IPS-20b (cell line): ENCODE results near the gene DGCR2.

ENCODE experiments used
- H3K27ac ChIP-seq: one replicate; pipeline ENCODE4 v1.5.1; 2013; ENCODE audit warnings: low read length
- H3K27me3 ChIP-seq: 2 replicates; pipeline ENCODE4 v1.6.1; 2013; ENCODE audit warnings: mild to moderate bottlenecking, low read length, inconsistent platforms; ENCODE audit not compliant: insufficient read depth
- H3K36me3 ChIP-seq: 2 replicates; pipeline ENCODE4 v1.6.1; 2013; ENCODE audit warnings: low read depth, mild to moderate bottlenecking, inconsistent platforms, low read length, moderate library complexity; ENCODE audit not compliant: insufficient read depth
- H3K4me1 ChIP-seq: 2 replicates; pipeline ENCODE4 v1.6.1; 2013; ENCODE audit warnings: mild to moderate bottlenecking, control low read depth, inconsistent platforms, low read length, moderate library complexity; ENCODE audit not compliant: insufficient read depth
- H3K4me3 ChIP-seq: 2 replicates; pipeline ENCODE4 v1.5.1; 2013; ENCODE audit warnings: mild to moderate bottlenecking, low read length, inconsistent platforms
- H3K9ac ChIP-seq: 2 replicates; pipeline ENCODE4 v1.6.1; 2013; ENCODE audit warnings: low read depth, mild to moderate bottlenecking, inconsistent platforms, low read length, moderate library complexity
- H3K9me3 ChIP-seq: 2 replicates; pipeline ENCODE4 v1.6.1; 2013; ENCODE audit warnings: mild to moderate bottlenecking, low read depth, low read length, inconsistent platforms; ENCODE audit not compliant: insufficient read depth

The DGCR2 gene

DNA sequence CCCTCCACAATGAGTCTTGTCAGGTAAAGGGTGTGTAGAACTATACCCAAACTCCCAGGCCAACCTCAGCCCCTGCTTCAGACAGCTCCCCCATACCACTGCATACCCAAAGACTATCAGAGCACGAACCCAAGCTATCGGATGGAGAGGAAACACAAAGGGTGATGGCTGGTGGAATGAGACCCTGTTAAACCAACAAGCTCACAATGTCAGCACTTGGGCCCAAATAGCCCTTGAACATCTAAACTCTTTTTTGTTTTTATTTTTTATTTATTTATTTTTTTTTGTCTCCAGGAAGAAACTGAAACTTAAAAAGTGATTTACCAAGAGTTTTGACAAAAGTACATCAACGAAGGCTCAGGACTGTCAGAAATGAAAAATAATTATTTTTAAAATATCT, 10.6 kb downstream of the DGCR2 start:
- Histone ChIP-seq H3K27ac (no peak overlapping the region), H3K4me3 (no peak overlapping the region), H3K9ac (no peak overlapping the region), H3K36me3 (peaks cover 4% of the 10 kb centered on the region; the same call in 1 of the 2 replicates), H3K9me3 (no peaks in the 10 kb centered on the region), H3K27me3 (no peaks in the 10 kb centered on the region), H3K4me1 (peaks cover 19% of the 10 kb centered on the region)

DNA sequence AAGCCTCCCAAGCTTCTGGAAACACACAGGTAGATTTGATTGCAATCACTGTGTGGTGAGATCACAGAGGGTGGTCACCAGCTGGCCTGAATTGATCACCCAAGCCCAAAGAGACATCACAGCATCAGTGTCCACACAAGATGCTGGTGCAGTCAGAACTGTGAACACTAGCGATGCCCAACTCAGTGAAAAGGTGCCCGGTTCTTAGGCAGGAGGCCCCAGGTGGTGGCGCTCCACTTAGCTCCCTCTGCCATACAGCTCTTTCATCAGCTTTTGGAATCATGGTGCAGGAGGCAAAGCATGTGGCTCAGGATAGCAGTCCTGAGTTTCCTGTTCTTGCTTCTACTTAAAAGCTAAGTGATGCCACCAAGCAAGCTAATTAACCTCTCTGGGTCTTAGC, 11.1 kb downstream of the DGCR2 start:
- Histone ChIP-seq H3K9ac (no peak overlapping the region), H3K27ac (no peak overlapping the region), H3K4me1 (peaks cover 19% of the 10 kb centered on the region), H3K36me3 (peaks cover 4% of the 10 kb centered on the region; the same call in 1 of the 2 replicates), H3K27me3 (no peaks in the 10 kb centered on the region), H3K4me3 (no peak overlapping the region), H3K9me3 (no peaks in the 10 kb centered on the region)

DNA sequence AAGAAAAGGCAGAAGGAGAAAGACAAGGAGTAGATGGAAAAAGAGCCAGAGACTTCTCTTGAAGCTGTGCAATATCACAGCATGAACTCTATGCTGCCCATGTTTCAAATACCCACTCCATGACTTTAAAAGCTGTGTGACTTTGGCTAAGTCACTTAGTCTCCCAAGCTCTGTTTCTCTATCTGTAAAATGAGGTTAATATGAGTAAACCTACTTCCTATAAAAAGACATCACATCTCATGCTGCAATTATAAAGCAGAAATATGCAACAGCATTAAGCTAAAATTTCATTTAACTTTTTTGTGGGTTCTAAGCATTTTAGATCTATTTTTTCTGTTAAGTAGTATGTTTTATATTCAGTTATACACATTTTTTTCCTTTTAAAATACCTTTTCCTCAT, 11.6 kb downstream of the DGCR2 start:
- Histone ChIP-seq H3K36me3 (peaks cover 2% of the 10 kb centered on the region; the same call in 1 of the 2 replicates), H3K9ac (no peak overlapping the region), H3K27me3 (no peaks in the 10 kb centered on the region), H3K9me3 (no peaks in the 10 kb centered on the region), H3K4me3 (no peak overlapping the region), H3K4me1 (peaks cover 19% of the 10 kb centered on the region), H3K27ac (no peak overlapping the region)

DNA sequence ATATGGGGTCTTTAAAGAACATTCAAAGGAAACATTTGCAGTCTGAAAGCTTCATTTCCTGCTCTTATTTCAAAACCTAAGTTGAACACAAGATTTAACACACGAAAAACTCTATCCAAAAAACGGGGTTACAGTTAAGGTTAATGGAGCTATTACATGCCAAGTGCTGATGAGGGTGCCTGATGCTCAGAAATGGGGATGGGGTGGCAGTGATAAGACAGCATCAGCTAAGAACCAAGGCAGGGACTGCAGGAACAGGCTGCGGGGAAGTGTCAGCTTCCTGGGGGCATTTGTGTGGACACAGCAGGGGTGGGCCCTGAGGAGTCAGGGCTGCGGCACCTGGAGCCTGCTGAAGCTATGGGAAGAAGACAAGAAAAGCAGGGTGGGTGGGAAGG, 12.2 kb downstream of the DGCR2 start:
- H3K27ac ChIP-seq: no peak overlapping the region
- no peak overlapping the region for H3K9ac ChIP-seq
- H3K4me3 ChIP-seq: no peak overlapping the region
- H3K9me3 ChIP-seq: no peaks in the 10 kb centered on the region
- H3K4me1 ChIP-seq: peaks cover 19% of the 10 kb centered on the region
- no peaks in the 10 kb centered on the region for H3K36me3 ChIP-seq
- no peaks in the 10 kb centered on the region for H3K27me3 ChIP-seq

DNA sequence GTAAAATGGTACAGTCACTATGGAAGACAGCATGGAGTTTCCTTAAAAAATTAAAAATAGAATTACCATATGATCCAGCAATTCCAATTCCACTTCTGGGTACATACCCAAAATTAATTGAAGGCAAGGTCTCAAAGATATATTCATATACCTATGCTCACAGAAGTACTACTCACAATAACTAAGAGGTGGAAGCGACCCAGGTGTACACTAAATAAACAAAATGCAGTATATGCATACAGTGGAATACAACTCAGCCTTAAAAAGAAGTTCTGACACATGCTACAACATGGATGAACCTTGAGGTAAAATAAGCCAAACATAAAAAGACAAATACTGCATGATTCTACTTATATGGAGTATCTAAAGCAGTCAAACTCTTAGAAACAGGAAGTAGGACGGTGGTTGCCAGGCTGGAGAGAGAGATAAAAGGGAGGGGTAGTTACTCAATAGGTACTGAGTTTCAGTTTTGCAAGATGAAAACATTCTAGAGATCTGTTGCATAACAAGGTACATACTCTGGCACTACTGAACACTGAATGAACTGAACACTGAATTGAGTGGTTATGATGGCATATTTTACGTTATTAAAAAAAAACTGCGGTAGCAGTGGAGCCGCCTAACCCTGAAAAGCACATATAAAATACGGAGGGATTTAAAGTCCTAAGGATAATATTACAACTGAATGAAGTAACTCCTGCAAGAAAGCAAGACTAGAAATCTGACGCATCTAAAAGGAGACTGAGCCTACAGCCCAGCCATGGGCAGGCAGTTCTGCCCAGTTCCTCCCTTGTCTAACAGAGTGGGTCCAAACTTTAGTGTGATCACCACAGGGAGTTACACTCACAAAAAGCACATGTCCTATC, 12.8 kb downstream of the DGCR2 start:
- no peak overlapping the region for H3K9ac ChIP-seq
- H3K36me3 ChIP-seq: no peaks in the 10 kb centered on the region
- H3K27me3 ChIP-seq: no peaks in the 10 kb centered on the region
- H3K4me1 ChIP-seq: peaks cover 19% of the 10 kb centered on the region
- H3K4me3 ChIP-seq: no peak overlapping the region
- no peak overlapping the region for H3K27ac ChIP-seq
- H3K9me3 ChIP-seq: no peaks in the 10 kb centered on the region

DNA sequence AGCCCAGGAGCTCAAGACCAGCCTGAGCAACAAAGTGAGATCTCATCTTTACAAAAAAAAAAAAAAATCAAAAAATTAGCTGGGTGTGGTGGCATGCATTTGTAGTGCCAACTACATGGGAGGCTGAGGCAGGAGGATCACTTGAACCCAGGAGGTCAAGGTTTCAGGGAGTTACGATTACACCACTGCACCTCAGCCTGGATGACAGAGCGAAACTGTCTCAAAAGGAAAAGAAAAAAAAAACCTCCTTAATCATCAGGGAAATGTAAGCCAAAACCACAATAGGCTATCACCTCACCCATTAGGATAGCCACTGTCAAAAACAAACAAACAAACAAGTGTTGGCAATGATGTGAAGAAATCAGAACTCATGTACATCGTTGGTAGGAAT, 13.4 kb downstream of the DGCR2 start:
- Histone ChIP-seq H3K4me3 (no peak overlapping the region), H3K9ac (no peak overlapping the region), H3K27ac (no peak overlapping the region)

DNA sequence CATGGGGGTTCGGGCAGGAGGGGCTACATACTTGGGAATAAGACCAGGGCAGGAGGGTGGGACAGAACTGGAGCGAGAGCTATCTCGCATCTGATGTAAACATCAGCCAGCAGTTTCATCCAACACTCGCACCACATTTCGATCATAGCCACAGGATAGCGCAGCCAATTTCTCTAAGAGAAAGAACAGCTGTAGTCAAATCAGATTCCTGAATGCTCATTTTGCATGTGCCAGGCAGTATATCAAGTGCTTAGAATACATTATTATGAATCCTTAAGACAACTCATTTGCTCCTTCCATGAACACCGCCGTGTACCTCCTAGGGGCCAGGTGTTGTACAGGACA, 14.5 kb downstream of the DGCR2 start:
- Histone ChIP-seq H3K27me3 (no peaks in the 10 kb centered on the region), H3K9ac (no peak overlapping the region), H3K36me3 (no peaks in the 10 kb centered on the region), H3K4me3 (no peak overlapping the region), H3K27ac (no peak overlapping the region), H3K4me1 (peaks cover 19% of the 10 kb centered on the region), H3K9me3 (no peaks in the 10 kb centered on the region)

More for the DNA sequence above, 13.4 kb downstream of the DGCR2 start:
- Histone ChIP-seq H3K9me3 (no peaks in the 10 kb centered on the region), H3K4me1 (peaks cover 19% of the 10 kb centered on the region), H3K36me3 (no peaks in the 10 kb centered on the region), H3K27me3 (no peaks in the 10 kb centered on the region)

DNA sequence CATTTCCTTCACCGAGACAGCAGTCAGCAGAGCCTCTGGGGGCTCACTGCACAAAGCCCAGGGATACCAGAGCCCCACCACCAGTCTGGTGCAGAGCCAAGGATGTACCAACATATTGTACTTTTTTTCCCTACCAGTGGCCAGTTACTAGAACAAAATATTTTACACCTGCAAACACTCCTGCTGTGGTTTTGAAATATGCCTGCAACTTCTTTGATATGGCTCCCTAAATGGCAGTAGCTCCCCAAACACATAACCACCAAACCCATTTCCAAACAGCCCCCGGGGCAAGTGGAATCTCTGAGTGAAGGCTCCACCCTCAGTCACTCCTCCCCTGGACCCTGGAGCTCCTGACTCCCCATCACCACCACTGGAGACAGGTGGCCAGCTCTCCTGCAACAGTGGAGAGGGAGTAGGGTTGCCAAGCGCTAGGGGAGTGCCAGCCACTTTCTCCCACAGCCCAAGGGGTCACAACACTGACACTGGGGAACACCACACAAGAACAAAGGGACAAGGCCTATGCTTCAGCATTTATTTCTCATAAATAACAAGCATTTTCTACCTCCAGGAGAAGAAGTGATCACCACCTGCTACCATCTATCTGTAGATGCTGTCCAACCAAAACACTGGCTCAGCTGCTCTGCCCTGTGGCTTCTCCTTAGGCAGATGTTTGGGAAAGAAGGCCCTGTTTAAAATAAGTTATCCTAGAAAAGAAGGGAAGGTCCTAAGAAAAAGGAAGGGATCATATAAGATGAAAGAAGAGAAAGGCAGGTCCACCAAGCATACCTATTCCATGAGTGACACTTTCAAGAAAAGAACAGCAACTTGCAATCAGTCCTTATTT, 15.1 kb downstream of the DGCR2 start:
- H3K9me3 ChIP-seq: no peaks in the 10 kb centered on the region
- no peak overlapping the region for H3K9ac ChIP-seq
- H3K27me3 ChIP-seq: no peaks in the 10 kb centered on the region
- no peaks in the 10 kb centered on the region for H3K36me3 ChIP-seq
- peaks cover 19% of the 10 kb centered on the region for H3K4me1 ChIP-seq
- H3K4me3 ChIP-seq: no peak overlapping the region
- no peak overlapping the region for H3K27ac ChIP-seq

DNA sequence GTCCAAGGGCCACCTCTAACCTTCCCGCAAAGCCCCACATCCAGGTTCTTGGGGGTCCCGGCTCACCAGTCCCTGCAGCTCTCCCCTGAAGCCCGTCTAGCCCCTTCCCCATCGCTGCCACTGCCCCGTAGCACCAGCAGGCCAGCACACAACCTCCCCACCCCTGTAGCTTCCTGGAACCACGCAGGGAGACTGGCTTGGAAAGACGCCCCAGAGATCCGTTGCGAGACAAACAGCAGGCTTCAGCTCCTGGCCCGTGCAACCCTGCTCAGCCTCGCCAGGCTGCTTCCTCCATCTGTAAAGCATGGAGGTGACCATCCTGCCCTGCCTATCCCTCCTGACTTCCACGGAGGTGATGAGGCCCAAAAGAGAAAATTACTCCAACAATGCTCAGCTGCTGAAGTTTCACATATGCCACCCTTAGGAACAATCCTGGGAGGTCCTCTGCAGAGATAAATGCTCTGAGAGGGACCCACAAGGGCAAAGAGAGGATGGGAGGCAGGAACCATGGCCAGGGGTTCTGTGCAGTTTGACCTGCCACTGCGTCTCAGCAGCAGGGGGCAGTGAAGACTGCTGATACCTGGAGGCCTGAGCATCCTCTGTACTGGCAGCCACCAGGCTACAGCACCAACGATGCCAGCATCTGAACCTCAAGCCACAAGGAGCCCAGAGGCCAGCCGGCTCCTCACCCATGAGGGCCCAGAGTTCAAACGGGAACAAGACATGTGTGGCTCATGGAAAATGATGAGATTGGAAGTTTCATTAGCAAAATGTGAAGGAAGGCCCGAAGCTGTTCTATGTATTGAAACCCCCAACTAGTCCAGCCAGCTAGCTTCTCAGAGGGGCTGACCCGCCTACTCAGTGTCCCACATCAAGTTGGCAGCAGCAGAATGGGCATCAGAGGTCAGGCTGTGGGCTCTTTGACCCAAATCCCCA, 16.1 kb downstream of the DGCR2 start:
- Histone ChIP-seq H3K27me3 (no peaks in the 10 kb centered on the region), H3K27ac (no peak overlapping the region), H3K4me1 (peaks cover 15% of the 10 kb centered on the region), H3K9me3 (no peaks in the 10 kb centered on the region), H3K9ac (no peak overlapping the region), H3K4me3 (no peak overlapping the region), H3K36me3 (no peaks in the 10 kb centered on the region)

DNA sequence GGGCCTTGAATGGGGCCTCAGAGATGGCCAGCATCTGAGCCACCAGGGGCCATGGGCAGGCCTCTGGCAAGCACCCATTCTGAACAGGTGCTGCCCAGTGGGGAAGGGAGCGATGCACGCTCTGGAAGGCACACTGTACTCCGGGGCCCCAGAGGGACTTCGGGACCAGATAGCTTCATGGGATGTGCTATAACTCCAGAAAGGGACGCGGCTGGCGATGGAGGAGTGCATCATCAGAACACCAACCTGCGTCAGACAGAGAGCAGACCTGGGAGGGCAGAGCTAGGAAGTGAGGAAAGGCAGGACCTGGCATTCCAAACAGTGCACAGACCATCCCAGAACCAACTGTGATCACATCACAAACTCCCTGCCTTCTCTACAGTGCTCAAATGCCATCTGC, 16.8 kb downstream of the DGCR2 start:
- H3K4me3 ChIP-seq: no peak overlapping the region
- no peaks in the 10 kb centered on the region for H3K27me3 ChIP-seq
- H3K9ac ChIP-seq: no peak overlapping the region
- H3K27ac ChIP-seq: no peak overlapping the region
- no peaks in the 10 kb centered on the region for H3K36me3 ChIP-seq
- no peaks in the 10 kb centered on the region for H3K9me3 ChIP-seq
- H3K4me1 ChIP-seq: peaks cover 8% of the 10 kb centered on the region; the same call in 1 of the 2 replicates
